Upper lobe of left lung (tissue), 6 donors: ENCODE results near the gene WDR45B. TPM values are rescaled to one million over a fixed set of nuclear protein-coding genes. Genes with fewer than 3 reads are reported as not detected.

Experiments
- ATAC-seq, 2 donors: fragments of 200-7000 bp; cut with Tn5 transposase; one replicate each; pipeline ENCODE4 v1.9.1; 2022; ENCODE audit warnings: mild to moderate bottlenecking in 2 of 2, moderate library complexity in 2 of 2; ENCODE audit not compliant: low FRiP score in 2 of 2
- DNase-seq, 2 donors: peaks; one replicate each; pipeline ENCODE4 v3.0.0-alpha.2; 2019 to 2020
- H3K27ac ChIP-seq, 4 donors: fragments of 200-600 bp; sonication (generic); one replicate each; pipeline ENCODE4 v1.5.1; 2016 to 2019
- H3K27me3 ChIP-seq, 4 donors: fragments of 200-600 bp; sonication (generic); one replicate each; pipeline ENCODE4 v1.5.1; 2017 to 2019
- H3K36me3 ChIP-seq, 4 donors: fragments of 200-600 bp; sonication (generic); one replicate each; pipeline ENCODE4 v1.5.1; 2016 to 2019
- H3K4me1 ChIP-seq, 4 donors: fragments of 200-600 bp; sonication (generic); one replicate each; pipeline ENCODE4 v1.5.1; 2018 to 2019
- H3K4me3 ChIP-seq, 4 donors: fragments of 200-600 bp; sonication (generic); one replicate each; pipeline ENCODE4 v1.5.1; 2017 to 2019; ENCODE audit warnings: mild to moderate bottlenecking in 2 of 4, moderate library complexity in 1 of 4
- H3K9me3 ChIP-seq, 4 donors: fragments of 200-600 bp; sonication (generic); one replicate each; pipeline ENCODE4 v1.5.1; 2018 to 2019
- CTCF ChIP-seq, 6 experiments: fragments of 450-650 bp in 4 of 6; fragments of 200-600 bp in 2 of 6; sonication (generic) in 2 of 6; IDR thresholded peaks; one replicate each; pipeline ENCODE4 v1.5.1; 2016 to 2019; ENCODE audit warnings: antibody characterized with exemption in 6 of 6
- EP300 ChIP-seq, 4 donors: sonication (generic); formaldehyde crosslinking; IDR thresholded peaks; one replicate each; pipeline ENCODE4 v1.5.1; 2017; ENCODE audit warnings: antibody characterized with exemption in 4 of 4, control low read depth in 2 of 4
- POLR2A ChIP-seq, 4 donors: fragments of 450-650 bp; IDR thresholded peaks; one replicate each; pipeline ENCODE4 v1.5.1; 2016 to 2017; ENCODE audit warnings: antibody characterized with exemption in 4 of 4, mild to moderate bottlenecking in 2 of 4
- POLR2AphosphoS5 ChIP-seq, 2 donors: sonication (generic); formaldehyde crosslinking; IDR thresholded peaks; one replicate each; pipeline ENCODE4 v1.5.1; 2017; ENCODE audit warnings: antibody characterized with exemption in 2 of 2
- WGBS, 2 donors: methylation state at CpG; one replicate each; pipeline ENCODE4 v1.1.5; 2017 to 2018; 5-methylcytosine and 5-hydroxymethylcytosine counted together
- total RNA-seq, 6 donors: library from RNA; depleted of rRNA in 4 of 6; stranded (reverse); fragments of >200 nt in 4 of 6; gene quantifications; one replicate each; pipeline versions ENCODE4 v1.1.0 to v1.2.1, GENCODE V29; 2016 to 2021
- donor health status: DM: no; HTN: no; CAD: no; lungs with moderate emphysema.
- donor health status: DM: no; HTN: yes; CAD: no; lungs with severe emphysema.

The WDR45B gene
- total RNA-seq, 6 donors from 2014 or later = 54.9 to 90.0 (median 74.3) TPM

DNA sequence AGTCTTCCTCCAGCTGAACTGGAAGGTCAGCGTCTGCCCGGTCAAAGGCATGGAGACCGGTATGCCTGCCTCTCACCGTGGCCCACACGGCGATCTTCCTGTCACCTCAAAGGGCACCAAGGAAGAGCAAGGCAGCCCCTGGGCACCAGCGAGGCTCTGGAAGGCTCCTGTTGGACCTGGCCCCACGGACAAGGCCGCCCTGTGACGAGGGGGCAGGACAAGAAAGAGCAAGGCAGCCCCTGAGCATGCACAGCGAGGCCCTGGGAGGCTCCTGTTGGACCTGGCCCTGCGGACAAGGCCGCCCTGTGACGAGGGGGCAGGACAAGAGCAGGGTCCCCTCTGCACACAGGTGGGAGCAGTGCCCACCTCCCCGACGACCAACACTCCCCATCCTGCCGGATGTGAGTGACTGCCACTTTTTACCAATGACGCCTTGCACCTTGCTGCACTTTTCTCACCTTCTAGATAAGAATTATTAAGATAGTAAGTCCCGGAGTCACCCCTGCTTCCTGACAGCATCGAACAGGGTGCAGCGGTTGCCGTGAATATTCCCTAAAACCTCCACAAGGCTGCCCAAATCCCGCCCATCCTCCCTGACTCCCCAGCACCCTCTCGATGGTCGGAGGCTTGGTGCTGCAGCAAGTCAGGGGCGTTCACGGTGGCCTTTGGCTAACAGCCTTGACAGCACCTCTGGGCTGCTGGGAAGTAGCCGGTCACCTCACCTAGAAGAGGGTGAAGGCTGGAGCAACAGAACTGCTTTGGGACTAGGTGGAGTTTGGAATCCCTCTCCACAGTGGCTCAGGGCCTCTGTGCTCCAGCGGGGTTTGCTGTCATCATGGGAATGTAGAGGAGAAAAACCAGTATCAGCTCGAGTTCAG lies 5.6 kb upstream of the WDR45B start:
- Histone ChIP-seq H3K36me3 (peaks cover 0 to 16% (median under 1%) of the 10 kb centered on the region in 4 donors), H3K27me3 (no peaks in the 10 kb centered on the region), H3K9me3 (no peaks in the 10 kb centered on the region), H3K27ac (peak overlapping the region in 1 of 4 donors; percentile 22), H3K4me1 (peaks cover 0 to 5% (median 3%) of the 10 kb centered on the region in 4 donors), H3K4me3 (no peak overlapping the region)
- WGBS, 2 donors = 85 to 86% methylated on average over 17 to 30 of the region's 30 CpGs
- ATAC-seq (no peak), DNase-seq (no peak)
- TF ChIP-seq EP300 (IDR thresholded peaks at IDR 0.05) (no peak), CTCF (IDR thresholded peaks at IDR 0.05) (no peak), POLR2AphosphoS5 (IDR thresholded peaks at IDR 0.05) (no peak), POLR2A (IDR thresholded peaks at IDR 0.05) (no peak)

DNA sequence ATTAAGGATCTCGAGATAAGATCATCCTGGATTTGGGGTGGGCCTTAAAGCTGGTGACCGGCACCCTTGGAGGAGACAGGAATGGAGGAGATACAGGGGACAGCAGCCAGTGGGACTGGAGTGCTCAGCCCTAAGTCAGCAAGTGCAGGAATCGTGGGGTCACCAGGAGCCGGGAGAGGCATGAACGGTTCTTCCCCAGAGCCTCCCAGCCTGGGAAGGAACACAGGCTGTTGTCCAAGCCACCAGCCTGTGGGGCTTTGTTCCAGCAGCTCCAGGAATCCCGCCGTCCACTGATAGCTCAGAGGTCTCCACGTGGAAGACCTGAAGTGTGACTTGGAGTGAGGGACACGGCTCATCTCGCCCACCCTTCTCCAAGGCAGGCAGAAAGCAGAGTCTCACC lies 2.5 kb upstream of the WDR45B start:
- Histone ChIP-seq H3K27ac (no peak overlapping the region), H3K4me1 (peaks cover 15 to 25% (median 20%) of the 10 kb centered on the region in 4 donors), H3K36me3 (no peaks in the 10 kb centered on the region), H3K9me3 (no peaks in the 10 kb centered on the region), H3K4me3 (no peak overlapping the region), H3K27me3 (no peaks in the 10 kb centered on the region)
- ATAC-seq = no peak
- no peak for DNase-seq
- TF ChIP-seq EP300 (IDR thresholded peaks at IDR 0.05) (no peak), POLR2A (IDR thresholded peaks at IDR 0.05) (no peak), POLR2AphosphoS5 (IDR thresholded peaks at IDR 0.05) (no peak), CTCF (IDR thresholded peaks at IDR 0.05) (no peak)
- 71 to 80% methylated on average over 10 of the region's 10 CpGs for WGBS, 2 donors

- WGBS, 2 donors = 83 to 84% methylated on average over 16 to 17 of the region's 22 CpGs
- Histone ChIP-seq H3K4me3 (no peak overlapping the region), H3K4me1 (peaks cover 18 to 29% (median 23%) of the 10 kb centered on the region in 4 donors), H3K9me3 (no peaks in the 10 kb centered on the region), H3K27ac (peak overlapping the region in 1 of 4 donors; percentile 100), H3K36me3 (no peaks in the 10 kb centered on the region), H3K27me3 (no peaks in the 10 kb centered on the region)
- DNase-seq (peak in 1 of 2 donors; percentile 84), ATAC-seq (no peak)
- TF ChIP-seq CTCF (IDR thresholded peaks at IDR 0.05) = no peak
- TF ChIP-seq POLR2A (IDR thresholded peaks at IDR 0.05) = no peak
- no peak for TF ChIP-seq EP300 (IDR thresholded peaks at IDR 0.05)
- TF ChIP-seq POLR2AphosphoS5 (IDR thresholded peaks at IDR 0.05) = no peak
Observed at GRCh38 chr17:82649501-82650261, 1.4 kb upstream of the WDR45B start.

- ATAC-seq (peak in 1 of 2 donors; percentile 19), DNase-seq (peak in 1 of 2 donors; percentile 36)
- Histone ChIP-seq H3K4me1 (peaks cover 18 to 29% (median 23%) of the 10 kb centered on the region in 4 donors), H3K36me3 (peaks cover 1 to 6% (median 3%) of the 10 kb centered on the region in 4 donors), H3K27ac (peak overlapping the region; percentile 23 to 100 (median 58)), H3K27me3 (no peaks in the 10 kb centered on the region), H3K4me3 (peak overlapping the region in 3 of 4 donors; percentile 49 to 99 (median 53)), H3K9me3 (no peaks in the 10 kb centered on the region)
- WGBS, 2 donors = 9 to 56% methylated on average over 3 to 18 of the region's 37 CpGs
- TF ChIP-seq POLR2AphosphoS5 (IDR thresholded peaks at IDR 0.05) = no peak
- no peak for TF ChIP-seq POLR2A (IDR thresholded peaks at IDR 0.05)
- TF ChIP-seq CTCF (IDR thresholded peaks at IDR 0.05) = no peak
- TF ChIP-seq EP300 (IDR thresholded peaks at IDR 0.05) = no peak
Observed at GRCh38 chr17:82648742-82649331, 593 bp upstream of the WDR45B start.
